NCI-H1105 treated with DMSO at 0.1 percent for 48 hours (cell line): ENCODE data around the gene OSBPL9.

Experiments
- DNase-seq: peaks from one replicate; lab custom pipeline; 2025; lab: John Stamatoyannopoulos, UW

OSBPL9 gene

GRCh38 chr1:51616903-51617708 is at the start of gene OSBPL9:
Gene OSBPL9 (plus strand): TSS chr1:51617092. CDS start chr1:51617111, 19 bp downstream.
- DNase-seq: peak; percentile 94

GRCh38 chr1:51567653-51568052 is 49.2 kb upstream of the OSBPL9 start:
- DNase-seq: no peak

- DNase-seq: no peak
Observed at GRCh38 chr1:51568231-51568935, 48.5 kb upstream of the OSBPL9 start.

- no peak for DNase-seq
Observed at GRCh38 chr1:51569284-51570062, 47.4 kb upstream of the OSBPL9 start.

GRCh38 chr1:51570063-51570710 is 46.7 kb upstream of the OSBPL9 start:
- DNase-seq: no peak

- DNase-seq: no peak
Observed at GRCh38 chr1:51572365-51572764, 44.5 kb upstream of the OSBPL9 start.

GRCh38 chr1:51574796-51575195 is 42.1 kb upstream of the OSBPL9 start:
- DNase-seq: no peak

- DNase-seq: no peak
Observed at GRCh38 chr1:51575406-51576084, 41.3 kb upstream of the OSBPL9 start.

GRCh38 chr1:51576085-51576444 is 40.8 kb upstream of the OSBPL9 start:
- DNase-seq: no peak

GRCh38 chr1:51576923-51577322 is 40.0 kb upstream of the OSBPL9 start:
- DNase-seq: no peak

- no peak for DNase-seq
Observed at GRCh38 chr1:51578383-51579109, 38.3 kb upstream of the OSBPL9 start.

GRCh38 chr1:51581238-51581637 is 35.7 kb upstream of the OSBPL9 start:
- DNase-seq: no peak

GRCh38 chr1:51583532-51583931 is 33.4 kb upstream of the OSBPL9 start:
- no peak for DNase-seq

GRCh38 chr1:51584021-51584420 is 32.9 kb upstream of the OSBPL9 start:
- DNase-seq: no peak

GRCh38 chr1:51592711-51593110 is 24.2 kb upstream of the OSBPL9 start:
- DNase-seq: no peak

- no peak for DNase-seq
Observed at GRCh38 chr1:51594716-51595115, 22.2 kb upstream of the OSBPL9 start.

- DNase-seq: no peak
Observed at GRCh38 chr1:51600529-51600928, 16.4 kb upstream of the OSBPL9 start.

- no peak for DNase-seq
Observed at GRCh38 chr1:51600965-51601364, 15.9 kb upstream of the OSBPL9 start.

GRCh38 chr1:51605961-51606723 is 10.8 kb upstream of the OSBPL9 start:
- no peak for DNase-seq

GRCh38 chr1:51607681-51608095 is 9.2 kb upstream of the OSBPL9 start:
- DNase-seq: no peak
